GM19099 (cell line): ENCODE measurements around the gene PTPRA.
A peak's percentile ranks its signal among the peaks of the same experiment; 100 is the strongest.

ENCODE experiments used
- POLR2A ChIP-seq: IDR thresholded peaks from 3 replicates; pipeline ENCODE4 v1.6.1; 2011; ENCODE audit warnings: low read depth; ENCODE audit not compliant: insufficient read length; ENCODE audit errors: extremely low read depth

Gene PTPRA

GRCh38 chr20:3031524-3032147, 158.4 kb downstream of the PTPRA start:
- no peak for TF ChIP-seq POLR2A

GRCh38 chr20:3032624-3033023, 159.3 kb downstream of the PTPRA start:
- no peak for TF ChIP-seq POLR2A

DNA sequence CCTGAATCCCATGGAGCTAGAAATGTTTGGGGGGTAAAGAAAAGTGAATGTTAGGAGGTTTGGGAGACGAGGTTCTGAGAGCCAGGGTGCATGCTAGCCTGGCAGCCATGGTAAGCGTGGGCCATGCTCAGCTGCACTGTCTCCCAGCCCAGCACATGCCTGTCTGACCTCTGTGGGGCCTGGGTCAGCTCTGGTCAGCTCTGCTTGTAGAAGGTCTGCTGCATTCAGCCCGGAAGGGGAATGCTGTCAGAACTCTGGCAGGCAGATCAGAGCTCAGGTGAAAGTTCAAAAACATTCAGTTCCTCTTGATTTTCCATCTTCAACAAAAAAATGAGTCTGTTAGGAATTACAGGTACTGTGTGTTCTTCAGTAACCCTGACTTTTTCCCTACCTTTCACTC, 164.4 kb downstream of the PTPRA start:
- TF ChIP-seq POLR2A = no peak

DNA sequence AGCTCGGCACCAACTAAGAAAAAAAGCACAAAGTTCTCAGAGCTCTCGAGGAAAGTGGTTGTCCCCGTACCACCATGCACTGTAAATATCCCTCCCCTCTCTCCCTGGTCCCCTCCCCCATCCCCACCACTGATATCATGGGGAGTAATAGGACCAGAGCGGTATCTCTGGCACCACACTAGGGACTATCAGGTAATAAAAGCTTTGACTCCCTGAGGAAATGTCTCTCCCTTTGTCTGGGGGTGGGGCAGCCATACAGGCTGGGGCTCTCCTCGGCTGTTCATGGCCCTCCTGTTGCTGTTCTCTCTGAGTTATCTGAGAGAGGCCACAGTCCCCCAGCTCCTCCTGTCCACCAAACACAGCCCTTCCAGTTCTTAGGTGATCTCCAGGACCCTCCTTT, 165.2 kb downstream of the PTPRA start:
- no peak for TF ChIP-seq POLR2A

GRCh38 chr20:3039426-3039825, 166.1 kb downstream of the PTPRA start:
- no peak for TF ChIP-seq POLR2A

GRCh38 chr20:3040086-3040485, 166.8 kb downstream of the PTPRA start:
- no peak for TF ChIP-seq POLR2A

GRCh38 chr20:3041854-3042409, 168.7 kb downstream of the PTPRA start:
- TF ChIP-seq POLR2A = no peak

DNA sequence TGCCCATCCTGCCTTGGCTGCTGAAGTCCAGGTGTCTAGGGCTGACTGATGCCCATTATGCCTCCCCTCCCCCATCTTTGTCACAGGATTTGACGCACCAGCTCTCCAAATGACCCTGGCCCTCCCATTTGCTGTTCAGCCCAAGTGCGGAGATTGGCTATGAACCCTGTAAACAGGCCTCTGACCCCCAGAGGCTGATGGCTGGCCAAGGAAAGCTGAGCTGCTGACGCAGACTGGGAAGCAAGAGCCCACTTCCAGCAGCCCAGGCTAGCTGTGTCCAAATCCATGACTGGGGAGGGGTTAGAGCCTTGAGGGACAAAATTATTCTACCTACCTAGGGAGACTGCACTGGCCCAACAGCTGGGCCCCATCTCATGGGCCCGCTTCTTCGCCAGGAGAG, 169.3 kb downstream of the PTPRA start:
- no peak for TF ChIP-seq POLR2A

- no peak for TF ChIP-seq POLR2A
These were observed 170.0 kb downstream of the PTPRA start, which contains the start of gene GNRH2 for GRCh38 chr20:3043322-3043721. GNRH2 (plus strand) TSS chr20:3043622; CDS start chr20:3044415, 793 bp downstream.

DNA sequence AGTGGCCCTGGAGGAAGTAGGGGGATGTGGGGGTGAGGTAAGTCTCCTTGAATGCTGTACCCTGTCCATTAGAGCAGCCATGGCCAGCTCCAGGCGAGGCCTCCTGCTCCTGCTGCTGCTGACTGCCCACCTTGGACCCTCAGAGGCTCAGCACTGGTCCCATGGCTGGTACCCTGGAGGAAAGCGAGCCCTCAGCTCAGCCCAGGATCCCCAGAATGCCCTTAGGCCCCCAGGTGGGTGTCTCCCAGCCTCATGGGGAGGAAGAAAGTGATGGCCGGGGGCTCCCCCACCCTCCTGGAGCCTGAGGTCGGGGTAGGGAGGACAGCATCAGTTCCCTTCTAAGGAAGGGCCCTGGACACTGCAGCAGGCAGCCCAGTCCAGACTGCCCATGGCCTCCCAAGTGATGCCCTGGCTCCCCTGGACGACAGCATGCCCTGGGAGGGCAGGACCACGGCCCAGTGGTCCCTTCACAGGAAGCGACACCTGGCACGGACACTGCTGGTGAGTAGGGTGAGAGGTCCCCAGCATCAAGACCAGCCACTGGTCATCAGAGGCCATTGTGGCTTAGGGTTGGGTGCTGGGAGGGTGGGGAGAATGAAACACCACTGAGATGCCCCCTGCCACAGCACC, 171.2 kb downstream of the PTPRA start:
- no peak for TF ChIP-seq POLR2A

DNA sequence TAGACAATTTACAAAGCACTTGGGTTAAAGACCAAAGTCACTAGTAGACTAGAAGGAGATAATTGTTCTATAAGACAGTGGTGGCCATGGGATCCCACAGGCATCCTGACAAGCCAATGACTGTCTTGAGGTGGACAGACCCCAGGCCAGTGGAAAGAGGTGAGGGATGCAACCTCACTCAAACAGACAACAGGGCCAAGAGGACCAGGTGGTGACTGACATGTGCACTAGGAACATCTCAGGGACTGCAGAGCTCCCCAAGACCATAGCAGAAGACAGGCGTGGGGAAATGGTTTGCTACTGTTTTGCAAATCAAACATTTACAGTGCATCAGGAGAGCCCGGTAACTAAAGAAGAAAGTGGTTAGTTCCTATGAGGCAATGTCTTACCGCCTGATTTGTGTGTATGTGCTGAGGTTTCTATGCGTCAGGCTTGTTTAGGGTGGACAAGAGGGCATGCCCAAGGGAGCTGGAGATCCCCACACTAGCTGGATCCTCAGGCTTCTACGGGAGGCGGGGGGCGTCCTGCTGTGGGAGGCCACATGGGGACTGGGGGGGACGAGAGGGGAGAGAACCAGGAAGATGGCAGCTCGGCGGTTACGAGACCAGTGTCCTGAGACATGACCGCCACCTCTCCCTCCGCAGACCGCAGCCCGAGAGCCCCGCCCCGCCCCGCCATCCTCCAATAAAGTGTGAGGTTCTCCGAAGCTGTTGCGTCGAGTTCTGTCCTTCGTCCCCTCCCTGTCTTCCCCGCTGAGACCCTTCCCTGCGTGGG, 171.9 kb downstream of the PTPRA start:
- no peak for TF ChIP-seq POLR2A

DNA sequence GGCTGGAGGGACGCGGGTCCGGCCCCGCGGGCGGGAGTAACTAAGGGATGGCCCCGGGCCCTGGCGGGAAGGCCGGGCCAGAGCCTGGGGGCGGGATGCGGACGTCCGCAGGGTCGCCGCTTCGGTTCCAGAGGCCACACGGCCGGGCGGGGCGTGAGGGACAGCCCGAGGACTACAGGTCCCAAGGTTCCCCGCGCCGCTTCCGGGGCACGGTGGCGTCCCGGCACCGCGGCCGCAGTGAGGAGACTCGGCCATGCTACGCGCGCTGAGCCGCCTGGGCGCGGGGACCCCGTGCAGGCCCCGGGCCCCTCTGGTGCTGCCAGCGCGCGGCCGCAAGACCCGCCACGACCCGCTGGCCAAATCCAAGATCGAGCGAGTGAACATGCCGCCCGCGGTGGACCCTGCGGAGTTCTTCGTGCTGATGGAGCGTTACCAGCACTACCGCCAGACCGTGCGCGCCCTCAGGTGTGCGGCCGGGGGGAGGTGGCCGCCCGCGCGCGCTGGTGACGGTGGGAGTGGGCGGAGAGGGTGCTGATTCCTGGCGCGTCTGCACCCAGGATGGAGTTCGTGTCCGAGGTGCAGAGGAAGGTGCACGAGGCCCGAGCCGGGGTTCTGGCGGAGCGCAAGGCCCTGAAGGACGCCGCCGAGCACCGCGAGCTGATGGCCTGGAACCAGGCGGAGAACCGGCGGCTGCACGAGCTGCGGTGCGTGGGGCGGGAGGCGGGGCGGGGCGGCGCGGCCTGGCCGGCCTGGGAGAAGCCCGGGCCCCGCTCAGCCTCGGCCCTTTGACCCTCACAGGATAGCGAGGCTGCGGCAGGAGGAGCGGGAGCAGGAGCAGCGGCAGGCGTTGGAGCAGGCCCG, 172.8 kb downstream of the PTPRA start, which contains the start of gene MRPS26:
TSS of gene MRPS26 (plus strand) at position 237 of the 861 bp plus-strand sequence. CDS start at position 254, 17 bp downstream.
- TF ChIP-seq POLR2A = peak; percentile 77

DNA sequence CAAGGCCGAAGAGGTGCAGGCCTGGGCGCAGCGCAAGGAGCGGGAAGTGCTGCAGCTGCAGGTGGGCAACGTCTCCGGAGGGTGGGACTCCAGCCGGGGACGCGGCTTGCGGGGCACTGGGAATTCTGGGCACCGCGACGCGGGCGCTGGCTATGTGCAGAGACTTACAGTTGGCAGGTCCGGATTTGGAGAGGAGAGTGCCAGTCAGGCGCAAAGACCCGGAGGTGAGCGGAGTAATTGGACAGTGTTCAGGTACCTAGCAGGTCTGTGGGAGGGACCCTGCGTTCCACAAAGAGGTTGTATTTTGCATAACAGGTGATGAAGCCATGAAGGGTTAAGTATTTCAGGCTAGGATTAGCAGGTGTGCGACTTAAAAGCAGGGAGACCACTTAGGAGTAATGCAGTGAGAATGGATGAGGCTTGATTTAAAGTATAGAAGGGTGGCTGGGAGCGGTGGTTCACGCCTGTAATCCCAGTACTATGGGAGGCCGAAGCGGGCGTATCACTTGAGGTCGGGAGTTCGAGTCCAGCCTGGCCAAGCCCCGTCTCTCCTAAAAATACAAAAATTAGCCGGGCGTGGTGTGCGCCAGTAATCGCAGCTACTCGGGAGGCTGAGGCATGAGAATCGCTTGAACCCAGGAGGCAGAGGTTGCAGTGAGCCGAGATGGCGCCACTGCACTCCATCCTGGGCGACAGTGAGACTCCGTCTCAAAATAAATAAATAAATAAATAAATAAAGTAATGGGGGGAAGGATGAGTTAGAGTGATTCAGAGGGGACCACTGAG, 173.6 kb downstream of the PTPRA start:
- TF ChIP-seq POLR2A = no peak
